ENCODE measurements around the gene TCF7L1. TPM values are rescaled to one million over a fixed set of nuclear protein-coding genes. Genes with fewer than 3 reads are reported as not detected.

TCF7L1 gene
- total and polyA plus RNA-seq, 4 donors = 12.3 to 21.5 (median 13.8) TPM

GRCh38 chr2:85240055-85240454 lies 106.9 kb downstream of the TCF7L1 start:
- 64 to 67% methylated on average over 8 of the region's 8 CpGs for WGBS, 2 donors
- no peaks in the 10 kb centered on the region for H3K27me3 ChIP-seq (ENCODE audit: control insufficient read depth in 3 of 3, insufficient read depth in 3 of 3, low read length in 2 of 3)
- DNase-seq (no peak), ATAC-seq (ENCODE audit: insufficient read depth, low FRiP score) (no peak)
- TF ChIP-seq, protein P1, sequence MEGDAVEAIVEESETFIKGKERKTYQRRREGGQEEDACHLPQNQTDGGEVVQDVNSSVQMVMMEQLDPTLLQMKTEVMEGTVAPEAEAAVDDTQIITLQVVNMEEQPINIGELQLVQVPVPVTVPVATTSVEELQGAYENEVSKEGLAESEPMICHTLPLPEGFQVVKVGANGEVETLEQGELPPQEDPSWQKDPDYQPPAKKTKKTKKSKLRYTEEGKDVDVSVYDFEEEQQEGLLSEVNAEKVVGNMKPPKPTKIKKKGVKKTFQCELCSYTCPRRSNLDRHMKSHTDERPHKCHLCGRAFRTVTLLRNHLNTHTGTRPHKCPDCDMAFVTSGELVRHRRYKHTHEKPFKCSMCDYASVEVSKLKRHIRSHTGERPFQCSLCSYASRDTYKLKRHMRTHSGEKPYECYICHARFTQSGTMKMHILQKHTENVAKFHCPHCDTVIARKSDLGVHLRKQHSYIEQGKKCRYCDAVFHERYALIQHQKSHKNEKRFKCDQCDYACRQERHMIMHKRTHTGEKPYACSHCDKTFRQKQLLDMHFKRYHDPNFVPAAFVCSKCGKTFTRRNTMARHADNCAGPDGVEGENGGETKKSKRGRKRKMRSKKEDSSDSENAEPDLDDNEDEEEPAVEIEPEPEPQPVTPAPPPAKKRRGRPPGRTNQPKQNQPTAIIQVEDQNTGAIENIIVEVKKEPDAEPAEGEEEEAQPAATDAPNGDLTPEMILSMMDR (IDR thresholded peaks at IDR 0.05; ENCODE audit: control extremely low read depth, extremely low read depth) = no peak
- H3K4me3 ChIP-seq = no peak overlapping the region
- H3K9me3 ChIP-seq (ENCODE audit: control insufficient read depth in 4 of 4, insufficient read depth in 3 of 4, low read length in 3 of 4) = no peaks in the 10 kb centered on the region
- H3K27ac ChIP-seq (ENCODE audit: low read depth in 1 of 2, low read length in 1 of 2) = no peak overlapping the region
- no peaks in the 10 kb centered on the region for H3K36me3 ChIP-seq (ENCODE audit: control insufficient read depth in 4 of 4, insufficient read depth in 4 of 4, low read length in 4 of 4)
- no peak overlapping the region for H3K9ac ChIP-seq (ENCODE audit: insufficient read depth in 1 of 2, low read length in 2 of 2)
- peaks cover 0 to 14% (median 11%) of the 10 kb centered on the region in 5 donors for H3K4me1 ChIP-seq (ENCODE audit: control insufficient read depth in 5 of 5, insufficient read depth in 5 of 5, low read length in 5 of 5)

GRCh38 chr2:85242321-85242720 lies 109.1 kb downstream of the TCF7L1 start:
- Histone ChIP-seq H3K4me3 (no peak overlapping the region), H3K4me1 (ENCODE audit: control insufficient read depth in 5 of 5, insufficient read depth in 5 of 5, low read length in 5 of 5) (peaks cover 3 to 12% (median 8%) of the 10 kb centered on the region in 5 donors), H3K9me3 (ENCODE audit: control insufficient read depth in 4 of 4, insufficient read depth in 3 of 4, low read length in 3 of 4) (no peaks in the 10 kb centered on the region), H3K9ac (ENCODE audit: insufficient read depth in 1 of 2, low read length in 2 of 2) (no peak overlapping the region), H3K27ac (ENCODE audit: low read depth in 1 of 2, low read length in 1 of 2) (no peak overlapping the region), H3K36me3 (ENCODE audit: control insufficient read depth in 4 of 4, insufficient read depth in 4 of 4, low read length in 4 of 4) (no peaks in the 10 kb centered on the region), H3K27me3 (ENCODE audit: control insufficient read depth in 3 of 3, insufficient read depth in 3 of 3, low read length in 2 of 3) (no peaks in the 10 kb centered on the region)
- WGBS, 2 donors = 93 to 96% methylated on average over 7 of the region's 7 CpGs
- ATAC-seq (ENCODE audit: insufficient read depth, low FRiP score) = no peak
- DNase-seq = no peak
- TF ChIP-seq, protein P1 (IDR thresholded peaks at IDR 0.05; ENCODE audit: control extremely low read depth, extremely low read depth) = no peak

DNA sequence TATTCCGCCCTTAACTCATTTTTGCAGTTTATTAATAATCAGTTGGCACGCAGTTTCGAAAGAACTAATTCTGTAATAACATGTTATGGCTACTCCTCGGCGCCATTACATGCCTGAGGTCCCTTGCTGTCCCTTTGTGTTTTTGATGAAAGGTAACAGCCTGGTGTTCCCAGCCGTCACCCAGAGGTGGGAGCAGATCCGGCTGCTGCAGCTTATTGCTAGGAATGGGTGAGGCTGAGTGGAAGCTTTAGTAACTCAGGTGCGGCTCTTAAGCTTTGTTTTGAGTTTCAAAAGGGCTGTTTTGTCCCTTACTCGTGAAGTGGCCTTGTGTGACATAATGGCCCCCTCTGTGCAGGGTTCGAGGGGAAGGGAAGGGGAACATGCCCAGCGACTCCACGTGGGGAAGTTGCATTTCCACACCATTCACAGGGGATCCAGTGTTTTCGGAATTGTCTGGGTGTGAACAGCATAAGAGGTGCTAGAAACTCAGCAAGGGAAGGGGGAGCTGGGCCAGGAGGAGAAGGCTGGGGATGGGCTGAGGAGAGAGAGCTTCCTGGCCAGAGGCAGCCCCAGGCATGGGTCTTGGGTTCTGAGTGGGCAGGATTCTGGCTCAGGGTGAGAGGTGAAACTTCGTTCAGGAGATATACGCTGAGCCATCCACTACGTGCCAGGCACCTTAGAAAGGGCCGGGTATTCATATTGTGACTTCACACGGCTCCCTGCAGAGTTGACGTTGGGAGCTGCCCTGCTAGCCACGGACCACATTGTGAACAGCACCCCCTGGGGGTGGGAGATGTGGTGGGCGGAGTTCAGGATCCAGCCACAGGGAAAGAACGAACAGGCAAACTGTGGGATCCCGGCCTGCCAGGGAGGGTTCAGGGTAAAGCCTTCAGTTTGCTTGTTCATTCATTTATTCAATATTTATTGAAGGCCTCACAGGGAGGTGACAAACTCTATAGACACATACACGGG lies 110.2 kb downstream of the TCF7L1 start:
- H3K4me1 ChIP-seq (ENCODE audit: control insufficient read depth in 5 of 5, insufficient read depth in 5 of 5, low read length in 5 of 5) = peaks cover 7 to 16% (median 13%) of the 10 kb centered on the region in 5 donors
- H3K36me3 ChIP-seq (ENCODE audit: control insufficient read depth in 4 of 4, insufficient read depth in 4 of 4, low read length in 4 of 4) = no peaks in the 10 kb centered on the region
- 59 to 61% methylated on average over 24 of the region's 24 CpGs for WGBS, 2 donors
- no peaks in the 10 kb centered on the region for H3K27me3 ChIP-seq (ENCODE audit: control insufficient read depth in 3 of 3, insufficient read depth in 3 of 3, low read length in 2 of 3)
- ATAC-seq (ENCODE audit: insufficient read depth, low FRiP score) = peak; percentile 66
- no peak overlapping the region for H3K27ac ChIP-seq (ENCODE audit: low read depth in 1 of 2, low read length in 1 of 2)
- H3K9me3 ChIP-seq (ENCODE audit: control insufficient read depth in 4 of 4, insufficient read depth in 3 of 4, low read length in 3 of 4) = no peaks in the 10 kb centered on the region
- TF ChIP-seq, protein P1 (IDR thresholded peaks at IDR 0.05; ENCODE audit: control extremely low read depth, extremely low read depth) = no peak
- peak; percentile 42 to 53 (median 50) for DNase-seq
- peak overlapping the region in 1 of 2 donors; percentile 28 for H3K9ac ChIP-seq (ENCODE audit: insufficient read depth in 1 of 2, low read length in 2 of 2)
- H3K4me3 ChIP-seq = no peak overlapping the region
